ENCODE measurements around the gene SLC35B1.

GRCh38 chr17:49677933-49678847, 29.6 kb downstream of the SLC35B1 start, which contains the start of gene SPOP:
- TF ChIP-seq CTCF (IDR thresholded peaks at IDR 0.05; ENCODE audit: poor library complexity) (no peak), EZH2 (IDR thresholded peaks at IDR 0.05; ENCODE audit: borderline replicate concordance) (no peak), EZH2phosphoT487 (IDR thresholded peaks at IDR 0.05; ENCODE audit: low read depth, severe bottlenecking, unreplicated experiment) (no peak)
